IPS DF 4.7 (cell line): ENCODE results near the gene FAM234B.

Experiments
- DNase-seq: peaks from one replicate; pipeline ENCODE4 v3.0.0-alpha.2; 2013; ENCODE audit warnings: low spot score; ENCODE audit errors: extremely low read depth

FAM234B gene

DNA sequence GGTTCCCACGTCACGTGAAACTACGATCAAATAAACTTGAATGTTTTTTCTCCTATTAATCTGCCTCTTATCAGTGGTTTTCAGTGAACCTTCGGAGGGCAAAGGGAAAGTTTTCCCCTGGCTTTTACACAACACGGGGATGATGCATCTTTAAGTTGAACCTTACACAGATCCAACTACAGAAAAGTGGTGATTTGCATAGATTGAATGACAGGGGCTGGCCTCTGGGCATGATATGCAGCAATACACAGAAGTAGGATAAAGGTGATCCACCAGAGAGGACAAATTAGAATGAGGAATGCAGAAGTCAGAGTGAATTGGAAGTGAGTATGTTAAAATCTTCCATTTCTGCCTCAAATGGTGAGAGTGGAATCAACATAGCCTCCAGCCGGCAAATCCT is 47.7 kb downstream of the FAM234B start:
- no peak for DNase-seq

DNA sequence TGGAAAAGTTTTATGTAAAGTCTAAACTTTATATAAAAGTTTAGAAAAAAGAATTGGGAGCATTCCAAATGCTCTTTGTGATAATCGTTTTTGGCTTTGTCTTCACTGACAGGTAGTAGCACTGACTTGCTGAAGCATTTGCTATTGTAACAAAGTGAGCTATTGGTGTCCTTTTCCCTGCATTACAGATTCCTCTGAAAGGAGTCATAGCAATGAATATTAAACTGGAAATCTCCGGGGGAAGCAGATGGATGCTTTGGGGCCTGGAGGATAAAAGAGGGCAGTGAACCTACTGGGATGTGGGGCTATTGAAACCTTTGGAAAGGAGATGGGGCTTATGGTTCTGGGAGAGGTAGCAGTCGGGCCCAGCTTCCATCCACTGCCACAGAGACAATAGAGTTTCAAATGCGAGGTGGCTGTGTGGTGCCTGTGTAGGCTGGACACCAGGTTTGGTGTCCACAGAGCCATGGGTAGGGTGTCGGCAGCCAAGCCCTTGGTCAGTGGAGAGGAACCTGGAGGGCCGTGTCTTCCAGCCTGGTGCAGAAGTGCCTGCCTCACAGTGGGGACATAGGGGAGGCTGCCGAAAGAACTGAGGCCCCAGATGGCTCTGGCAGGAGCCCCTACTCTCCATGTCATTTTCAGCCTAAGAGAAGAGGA is 49.1 kb downstream of the FAM234B start:
- DNase-seq = no peak

DNA sequence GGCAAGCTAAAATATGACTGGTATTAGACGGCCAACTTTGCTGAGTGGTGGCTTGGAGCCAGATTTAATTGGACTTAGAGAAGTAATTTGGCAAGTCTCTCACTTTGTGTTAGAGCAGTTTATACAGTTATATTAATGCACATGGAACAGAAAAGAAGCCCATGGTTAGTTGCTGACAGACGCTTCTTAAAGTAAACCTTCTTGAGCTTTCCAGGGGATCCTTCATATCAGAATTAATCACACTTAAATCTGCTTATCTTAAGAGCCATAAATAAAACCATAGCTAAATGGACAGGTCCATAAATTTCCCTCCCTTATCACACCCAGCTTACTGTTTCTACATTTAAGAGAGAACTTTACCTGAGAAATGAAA is 49.7 kb downstream of the FAM234B start:
- no peak for DNase-seq

- no peak for DNase-seq
These were observed 50.2 kb downstream of the FAM234B start for GRCh38 chr12:13094367-13094766.

DNA sequence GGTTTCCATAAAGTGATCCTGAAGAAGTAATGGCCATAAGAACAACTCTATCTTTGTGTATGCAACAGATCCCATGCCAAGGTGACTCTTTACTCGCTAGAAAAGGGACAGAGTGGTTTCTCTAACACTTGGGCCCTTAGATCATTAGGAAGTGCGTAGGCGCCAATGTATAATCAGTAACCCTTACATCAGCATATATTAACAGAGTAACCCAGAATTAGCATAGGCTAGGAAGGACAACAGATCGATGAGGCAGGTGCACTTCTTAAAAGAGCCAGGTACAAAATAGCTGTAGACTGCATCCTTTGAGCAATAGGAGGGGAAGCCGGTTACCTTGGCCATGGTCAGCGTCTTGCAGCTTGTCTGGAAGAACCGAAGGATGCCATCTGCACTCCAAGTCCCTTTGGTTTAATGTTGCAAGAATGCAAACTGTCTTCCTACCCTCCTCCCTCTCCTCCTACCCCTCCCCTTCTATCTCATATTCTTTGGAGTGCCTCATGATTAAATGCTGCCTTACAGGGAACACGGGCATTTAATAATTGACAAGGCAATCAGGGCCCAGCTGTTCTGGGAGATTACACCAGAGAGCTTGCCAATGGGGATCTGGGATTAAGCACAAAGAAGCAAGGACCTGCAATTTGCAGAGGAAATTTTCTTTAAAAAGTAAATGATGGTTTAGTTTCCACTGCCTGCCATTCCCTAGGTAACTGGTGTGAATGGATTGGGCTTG is 51.2 kb downstream of the FAM234B start:
- no peak for DNase-seq

GRCh38 chr12:13097491-13098011 is 53.4 kb downstream of the FAM234B start:
- no peak for DNase-seq

GRCh38 chr12:13099066-13099843 is 55.1 kb downstream of the FAM234B start:
- no peak for DNase-seq

- no peak for DNase-seq
These were observed 55.8 kb downstream of the FAM234B start for GRCh38 chr12:13099844-13100604.

DNA sequence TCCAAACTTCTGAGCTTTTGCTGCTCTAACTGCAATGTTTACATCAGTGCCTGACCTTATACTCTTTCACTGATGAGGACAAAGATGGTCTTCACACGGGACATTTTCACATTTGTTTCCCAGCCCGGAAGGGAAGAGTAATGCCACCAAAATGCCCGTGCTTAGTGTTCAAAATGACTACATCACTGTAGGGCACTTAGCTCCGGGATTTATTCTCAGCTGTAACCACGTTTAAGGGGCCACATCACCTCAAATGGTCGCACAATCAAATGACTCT is 56.4 kb downstream of the FAM234B start:
- DNase-seq = no peak

- DNase-seq = no peak
These were observed 56.9 kb downstream of the FAM234B start for GRCh38 chr12:13100882-13101769.

GRCh38 chr12:13101821-13102375 is 57.7 kb downstream of the FAM234B start:
- DNase-seq = no peak

GRCh38 chr12:13102461-13103195 is 58.4 kb downstream of the FAM234B start:
- no peak for DNase-seq

GRCh38 chr12:13103391-13104033 is 59.3 kb downstream of the FAM234B start, which contains the start of gene GSG1:
TSS of gene GSG1 (minus strand) at chr12:13103667. CDS start at chr12:13103512, 155 bp downstream.
- no peak for DNase-seq

DNA sequence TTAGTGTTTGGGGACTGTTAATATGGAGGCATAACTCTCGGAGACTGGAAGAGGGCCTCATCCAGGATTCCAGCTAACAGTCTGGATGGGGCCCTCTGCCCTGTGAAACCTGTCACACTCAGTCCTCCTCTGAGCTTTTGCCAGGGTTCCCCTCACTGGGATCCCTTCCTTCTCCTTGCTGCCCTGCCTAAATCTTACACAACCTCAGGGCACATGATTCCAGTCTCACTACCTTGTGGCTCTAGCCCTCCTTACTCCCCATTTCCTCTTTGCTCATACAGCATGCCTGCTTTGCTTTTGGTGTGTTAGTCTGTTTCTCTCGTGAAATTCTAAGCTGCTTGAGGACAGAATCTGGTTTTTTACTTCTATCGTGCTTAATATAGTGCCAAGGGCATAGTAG is 60.2 kb downstream of the FAM234B start:
- no peak for DNase-seq

DNA sequence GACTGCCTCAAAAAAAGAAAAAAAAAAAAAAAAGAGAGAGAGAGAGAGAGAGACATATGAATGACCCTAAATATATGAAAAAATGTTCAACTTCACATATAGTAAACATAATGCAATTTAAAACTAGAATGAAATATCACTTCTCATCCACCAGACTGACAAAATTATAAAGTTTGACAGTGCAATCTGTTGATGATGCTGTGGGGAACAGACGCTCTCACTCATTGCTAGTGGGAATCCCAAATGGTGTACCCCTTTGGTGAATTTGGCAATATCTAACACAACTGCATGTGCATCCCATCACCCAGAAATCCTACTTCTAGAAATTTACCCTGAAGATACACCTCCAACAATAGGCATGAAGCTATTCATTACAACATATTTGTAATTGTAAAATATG is 61.6 kb downstream of the FAM234B start:
- DNase-seq = no peak

DNA sequence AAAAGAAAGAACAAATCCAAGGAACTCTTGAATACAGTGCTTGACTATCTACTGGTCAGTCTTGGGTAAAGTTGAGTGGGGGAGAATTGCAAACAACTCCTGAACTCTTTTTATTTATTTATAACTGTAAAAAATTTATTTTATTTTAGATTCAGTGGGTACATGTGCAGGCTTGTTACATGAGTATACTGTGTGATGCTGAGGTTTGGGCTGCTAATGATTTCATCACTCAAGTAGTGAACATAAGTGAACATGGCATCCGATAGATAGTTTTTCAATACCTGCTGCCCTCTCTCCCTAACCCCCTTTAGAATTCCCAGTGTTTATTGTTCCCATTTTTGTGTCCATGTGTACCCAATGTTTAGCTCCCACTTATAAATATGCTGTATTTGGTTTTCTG is 62.5 kb downstream of the FAM234B start:
- DNase-seq = no peak

- no peak for DNase-seq
These were observed 68.8 kb downstream of the FAM234B start for GRCh38 chr12:13112968-13113367.

DNA sequence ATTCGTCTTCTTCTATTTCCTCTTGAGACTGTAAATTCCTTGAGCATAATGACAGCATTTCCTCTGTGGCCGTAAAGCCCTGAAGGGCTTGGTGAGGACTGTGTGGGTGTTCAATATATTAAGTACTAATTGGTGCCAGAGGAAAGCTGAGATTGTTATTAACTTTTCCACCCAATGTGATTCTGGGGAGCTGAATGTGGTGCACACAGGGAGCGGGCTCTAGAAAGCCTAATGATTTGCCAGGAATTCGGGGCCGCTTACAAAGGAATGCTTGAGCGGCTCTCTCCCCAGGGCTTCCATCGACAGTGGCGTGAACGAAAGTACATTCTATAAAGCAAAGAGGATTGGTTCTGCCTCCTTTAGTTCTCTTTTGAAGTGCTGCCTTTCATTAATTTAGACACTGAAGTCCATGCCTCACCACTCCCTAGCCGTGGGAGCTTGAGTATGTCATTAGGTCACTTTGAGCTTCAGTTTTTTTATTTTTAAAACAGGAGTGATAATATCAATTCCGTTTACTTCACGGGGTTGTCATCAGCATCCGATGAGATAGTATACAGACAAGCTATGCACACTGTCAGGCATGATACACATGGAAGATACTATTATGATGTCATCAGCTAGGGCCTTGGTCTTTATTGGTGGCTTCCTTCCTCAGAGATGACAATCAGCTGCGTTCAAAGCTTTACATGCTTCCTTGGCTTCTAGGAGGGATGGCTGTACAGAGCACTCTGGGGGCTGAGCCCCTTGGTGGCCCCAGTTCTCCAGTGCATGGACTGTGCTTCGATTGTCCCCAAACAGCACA is 70.3 kb downstream of the FAM234B start:
- no peak for DNase-seq
